ENCODE results near the gene FASN.

- no peak for TF ChIP-seq CTCF (IDR thresholded peaks at IDR 0.05)
- TF ChIP-seq POLR2A (IDR thresholded peaks at IDR 0.05): no peak
Observed at GRCh38 chr17:82076018-82076784, 21.8 kb downstream of the FASN start.

Measured in right lobe of liver (tissue), 4 donors.